ENCODE measurements around the gene ADAMTS12.

The ADAMTS12 gene

DNA sequence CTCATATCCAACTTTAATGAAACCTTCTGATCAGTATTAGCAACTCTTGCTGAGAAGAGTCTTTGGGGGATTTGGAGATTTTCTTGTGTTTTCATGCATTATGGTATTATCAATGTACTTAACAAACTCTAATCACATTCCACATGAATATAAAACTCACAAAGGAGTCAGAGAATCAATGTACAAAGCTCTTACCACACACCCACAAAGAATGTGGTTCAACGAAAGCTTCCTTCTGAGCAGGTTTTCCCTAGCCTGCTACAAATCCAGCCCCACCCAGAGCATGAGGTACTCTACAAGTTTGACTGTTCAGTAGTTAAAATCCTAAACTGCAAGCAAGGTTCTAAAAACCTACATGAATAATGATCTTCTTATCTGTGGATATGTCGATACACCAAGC, 240.9 kb downstream of the ADAMTS12 start:
- no peak overlapping the region for H2AFZ ChIP-seq
- no peak overlapping the region for H3K27ac ChIP-seq
- H3K27me3 ChIP-seq (ENCODE audit: control insufficient read depth, insufficient read depth, low read length), result no peaks in the 10 kb centered on the region
- TF ChIP-seq, protein P1, sequence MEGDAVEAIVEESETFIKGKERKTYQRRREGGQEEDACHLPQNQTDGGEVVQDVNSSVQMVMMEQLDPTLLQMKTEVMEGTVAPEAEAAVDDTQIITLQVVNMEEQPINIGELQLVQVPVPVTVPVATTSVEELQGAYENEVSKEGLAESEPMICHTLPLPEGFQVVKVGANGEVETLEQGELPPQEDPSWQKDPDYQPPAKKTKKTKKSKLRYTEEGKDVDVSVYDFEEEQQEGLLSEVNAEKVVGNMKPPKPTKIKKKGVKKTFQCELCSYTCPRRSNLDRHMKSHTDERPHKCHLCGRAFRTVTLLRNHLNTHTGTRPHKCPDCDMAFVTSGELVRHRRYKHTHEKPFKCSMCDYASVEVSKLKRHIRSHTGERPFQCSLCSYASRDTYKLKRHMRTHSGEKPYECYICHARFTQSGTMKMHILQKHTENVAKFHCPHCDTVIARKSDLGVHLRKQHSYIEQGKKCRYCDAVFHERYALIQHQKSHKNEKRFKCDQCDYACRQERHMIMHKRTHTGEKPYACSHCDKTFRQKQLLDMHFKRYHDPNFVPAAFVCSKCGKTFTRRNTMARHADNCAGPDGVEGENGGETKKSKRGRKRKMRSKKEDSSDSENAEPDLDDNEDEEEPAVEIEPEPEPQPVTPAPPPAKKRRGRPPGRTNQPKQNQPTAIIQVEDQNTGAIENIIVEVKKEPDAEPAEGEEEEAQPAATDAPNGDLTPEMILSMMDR (IDR thresholded peaks at IDR 0.05), result no peak
- no peaks in the 10 kb centered on the region for H3K9me3 ChIP-seq (ENCODE audit: control insufficient read depth, low read length)
- H3K4me3 ChIP-seq (ENCODE audit: low read depth, low read length), result no peak overlapping the region
- H3K4me2 ChIP-seq (ENCODE audit: low read length), result no peak overlapping the region
- no peaks in the 10 kb centered on the region for H3K79me2 ChIP-seq
- no peaks in the 10 kb centered on the region for H3K36me3 ChIP-seq (ENCODE audit: control insufficient read depth, insufficient read depth, low read length)
- no peaks in the 10 kb centered on the region for H3K4me1 ChIP-seq
- no peak overlapping the region for H3K9ac ChIP-seq

DNA sequence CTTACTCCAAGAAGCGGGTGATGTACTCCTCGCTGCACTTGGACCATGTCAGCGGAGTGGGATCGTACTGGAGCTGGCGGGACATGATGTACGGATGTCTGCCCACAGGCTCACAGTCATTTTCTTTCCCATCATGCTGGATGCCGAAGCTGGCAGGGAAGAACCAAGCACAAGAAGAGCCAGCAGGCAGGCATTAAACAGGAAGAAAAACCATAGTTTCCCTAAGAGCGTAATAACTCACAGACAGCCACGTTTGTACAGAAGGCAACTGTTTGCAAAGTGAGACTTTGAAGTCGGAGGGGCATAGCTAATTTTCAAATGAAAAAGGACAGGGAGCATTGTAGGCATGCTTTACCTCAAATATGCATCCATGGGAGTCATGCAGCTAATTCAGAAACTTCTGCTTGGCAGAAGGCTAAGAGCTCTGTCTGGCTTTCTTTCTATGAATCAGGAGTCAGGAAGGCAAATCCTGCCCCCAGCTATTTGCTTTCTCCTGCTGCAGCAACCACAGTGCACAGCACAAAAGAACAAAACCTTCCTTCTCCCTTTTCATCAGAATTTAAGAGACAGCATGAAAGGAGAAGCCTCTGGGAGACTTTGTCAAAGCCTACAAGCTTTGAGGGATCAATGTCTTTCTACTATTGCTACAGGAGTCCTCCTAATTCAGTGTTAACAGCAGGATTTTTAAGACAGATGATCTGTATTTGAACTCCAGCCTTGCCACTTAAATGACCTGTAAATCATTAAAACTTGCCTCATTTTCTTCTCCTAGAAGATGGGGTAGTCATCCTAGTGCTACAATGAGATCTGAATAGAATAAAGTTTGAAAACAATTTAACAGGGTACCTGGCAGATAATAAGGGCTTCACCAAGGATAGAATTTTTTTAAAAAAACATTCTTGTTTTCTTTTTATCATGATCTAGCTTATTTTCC, 242.0 kb downstream of the ADAMTS12 start:
- Histone ChIP-seq H3K9me3 (ENCODE audit: control insufficient read depth, low read length) (no peaks in the 10 kb centered on the region), H3K27ac (no peak overlapping the region), H3K36me3 (ENCODE audit: control insufficient read depth, insufficient read depth, low read length) (no peaks in the 10 kb centered on the region), H3K79me2 (no peaks in the 10 kb centered on the region), H3K4me3 (ENCODE audit: low read depth, low read length) (no peak overlapping the region), H3K9ac (no peak overlapping the region), H3K27me3 (ENCODE audit: control insufficient read depth, insufficient read depth, low read length) (no peaks in the 10 kb centered on the region), H2AFZ (no peak overlapping the region), H3K4me1 (no peaks in the 10 kb centered on the region), H3K4me2 (ENCODE audit: low read length) (no peak overlapping the region)
- TF ChIP-seq, protein P1 (IDR thresholded peaks at IDR 0.05), result no peak

DNA sequence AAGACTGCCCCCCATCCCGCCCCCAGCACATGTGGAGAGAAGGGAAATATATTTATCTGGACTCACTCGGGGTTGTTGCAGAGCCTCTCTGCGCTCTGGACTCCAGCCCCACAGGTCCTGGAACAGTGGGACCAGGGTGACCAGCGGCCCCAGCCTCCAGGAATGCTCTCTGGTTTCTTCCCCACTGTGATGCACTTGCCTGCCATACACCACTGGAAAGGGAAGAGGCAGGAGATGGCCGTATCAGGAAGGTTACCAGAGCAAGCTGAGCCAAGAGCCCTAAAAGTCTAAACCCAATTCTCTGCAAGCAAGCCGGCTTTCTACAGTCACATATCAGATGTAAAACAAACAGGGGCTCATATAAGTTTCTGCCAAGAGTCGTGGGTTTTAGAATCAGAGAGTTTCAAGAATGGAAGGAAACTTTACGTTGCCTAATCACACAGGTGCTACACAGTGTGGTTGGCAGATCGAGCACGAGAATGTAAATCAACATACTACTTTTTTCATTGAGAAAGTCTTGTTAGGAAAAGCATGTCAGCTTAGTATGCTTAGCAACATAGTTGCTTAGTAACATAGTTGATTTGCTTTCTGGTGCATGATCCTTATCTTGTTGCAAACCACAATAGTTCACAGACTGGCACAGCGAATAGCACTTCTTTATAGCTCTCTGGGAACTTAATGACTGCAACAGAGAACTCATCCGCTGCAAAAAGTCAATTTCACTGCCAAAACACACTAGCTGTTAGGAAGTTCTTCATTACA, 249.9 kb downstream of the ADAMTS12 start:
- TF ChIP-seq, protein P1 (IDR thresholded peaks at IDR 0.05), result no peak
- Histone ChIP-seq H2AFZ (peak overlapping the region; percentile 3), H3K27ac (no peak overlapping the region), H3K4me3 (ENCODE audit: low read depth, low read length) (peak overlapping the region; percentile 9), H3K27me3 (ENCODE audit: control insufficient read depth, insufficient read depth, low read length) (no peaks in the 10 kb centered on the region), H3K9ac (no peak overlapping the region), H3K4me2 (ENCODE audit: low read length) (peak overlapping the region; percentile 45), H3K4me1 (no peaks in the 10 kb centered on the region), H3K79me2 (no peaks in the 10 kb centered on the region), H3K36me3 (ENCODE audit: control insufficient read depth, insufficient read depth, low read length) (no peaks in the 10 kb centered on the region), H3K9me3 (ENCODE audit: control insufficient read depth, low read length) (no peaks in the 10 kb centered on the region)

DNA sequence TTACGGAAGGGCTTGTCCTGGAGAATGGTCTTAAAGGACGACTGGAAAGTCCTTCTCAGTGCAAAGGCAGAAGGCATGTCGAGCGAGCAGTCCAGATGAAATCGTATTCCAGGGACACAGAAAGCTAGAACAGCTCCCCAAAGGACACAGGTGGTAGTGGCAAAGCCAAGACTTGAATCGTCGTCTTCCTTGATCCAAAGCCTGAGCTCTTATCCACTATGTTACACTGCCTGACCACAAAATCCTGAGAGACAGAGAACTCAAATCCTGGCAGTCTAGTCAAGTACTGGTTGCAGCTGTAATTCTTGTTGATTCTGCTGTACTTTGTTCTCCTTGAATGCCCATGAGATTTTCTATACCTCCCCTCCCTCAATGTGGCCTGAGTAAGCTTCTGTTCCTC, 252.3 kb downstream of the ADAMTS12 start:
- no peaks in the 10 kb centered on the region for H3K36me3 ChIP-seq (ENCODE audit: control insufficient read depth, insufficient read depth, low read length)
- no peak overlapping the region for H2AFZ ChIP-seq
- TF ChIP-seq, protein P1 (IDR thresholded peaks at IDR 0.05), result no peak
- no peaks in the 10 kb centered on the region for H3K79me2 ChIP-seq
- no peak overlapping the region for H3K27ac ChIP-seq
- H3K4me1 ChIP-seq, result no peaks in the 10 kb centered on the region
- H3K9ac ChIP-seq, result no peak overlapping the region
- H3K27me3 ChIP-seq (ENCODE audit: control insufficient read depth, insufficient read depth, low read length), result no peaks in the 10 kb centered on the region
- H3K4me3 ChIP-seq (ENCODE audit: low read depth, low read length), result no peak overlapping the region
- no peak overlapping the region for H3K4me2 ChIP-seq (ENCODE audit: low read length)
- H3K9me3 ChIP-seq (ENCODE audit: control insufficient read depth, low read length), result no peaks in the 10 kb centered on the region
